GM12892 (cell line): ENCODE data around the gene SLC6A8.
"Not testable (repeated sequence)": the region's sequence is repeated elsewhere in the genome, so short reads cannot be mapped to it uniquely, and the experiment has no call there.

Experiments used
- DNase-seq: peaks from one replicate; pipeline ENCODE4 v3.0.0; 2011; ENCODE audit not compliant: insufficient read length
- FAIRE-seq: peaks from 2 replicates; lab custom pipeline; 2011; peaks lifted over from hg19 to GRCh38; lab: Jason Lieb, UNC
- POLR2A ChIP-seq: IDR thresholded peaks from 2 replicates; pipeline ENCODE4 v1.6.1; 2011; ENCODE audit warnings: low read depth, low read length, control low read depth
- POLR2AphosphoS5 ChIP-seq: IDR thresholded peaks from 2 replicates; pipeline ENCODE4 v1.6.1; 2011; ENCODE audit warnings: low read depth, low read length, control low read depth
- TAF1 ChIP-seq: IDR thresholded peaks from 2 replicates; pipeline ENCODE4 v1.6.1; 2011; ENCODE audit warnings: low read depth, mild to moderate bottlenecking, control low read depth, low read length, borderline replicate concordance

SLC6A8 gene

DNA sequence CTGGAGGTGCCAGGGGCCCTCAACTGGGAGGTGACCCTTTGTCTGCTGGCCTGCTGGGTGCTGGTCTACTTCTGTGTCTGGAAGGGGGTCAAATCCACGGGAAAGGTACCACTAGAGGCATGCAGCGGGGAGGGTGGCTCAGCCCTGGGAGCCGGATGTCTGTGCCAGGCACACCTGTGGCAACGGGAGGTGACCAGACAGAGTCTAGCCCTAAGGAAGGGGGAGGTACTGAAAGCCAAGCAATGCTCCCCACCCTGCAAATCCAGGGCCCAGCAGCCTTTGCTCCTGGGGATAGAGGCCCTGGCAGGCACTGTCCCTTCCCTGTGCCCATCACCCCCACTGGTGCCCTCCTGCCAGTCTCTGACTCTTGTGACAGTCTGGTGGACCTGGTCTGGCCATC lies 4.3 kb downstream of the SLC6A8 start:
- TF ChIP-seq POLR2A (no peak), POLR2AphosphoS5 (no peak), TAF1 (no peak)
- FAIRE-seq (no peak), DNase-seq (no peak)

DNA sequence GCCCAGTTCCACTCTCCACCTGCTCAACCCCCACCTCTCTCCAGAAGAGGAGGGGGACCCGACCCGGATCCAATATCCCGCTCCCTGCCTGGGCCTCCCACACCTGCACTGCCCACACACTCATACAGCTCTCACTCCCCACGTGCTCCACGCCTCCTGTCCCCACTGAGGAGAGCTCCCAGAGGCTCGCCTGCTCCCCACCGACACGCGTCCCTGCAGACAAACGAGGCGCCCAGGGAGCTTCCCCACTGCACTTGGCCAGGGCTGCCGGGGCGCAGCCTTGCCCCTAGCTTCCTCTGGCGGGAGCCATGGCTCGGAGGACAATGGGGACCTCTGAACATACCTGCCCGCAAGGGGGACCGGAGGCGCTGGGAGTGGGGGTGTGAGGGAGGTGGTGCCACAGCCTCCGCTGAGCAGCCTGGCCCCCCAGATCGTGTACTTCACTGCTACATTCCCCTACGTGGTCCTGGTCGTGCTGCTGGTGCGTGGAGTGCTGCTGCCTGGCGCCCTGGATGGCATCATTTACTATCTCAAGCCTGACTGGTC lies 5.0 kb downstream of the SLC6A8 start:
- TF ChIP-seq TAF1 = no peak
- TF ChIP-seq POLR2AphosphoS5 = no peak
- TF ChIP-seq POLR2A = no peak
- no peak for DNase-seq
- FAIRE-seq = no peak

DNA sequence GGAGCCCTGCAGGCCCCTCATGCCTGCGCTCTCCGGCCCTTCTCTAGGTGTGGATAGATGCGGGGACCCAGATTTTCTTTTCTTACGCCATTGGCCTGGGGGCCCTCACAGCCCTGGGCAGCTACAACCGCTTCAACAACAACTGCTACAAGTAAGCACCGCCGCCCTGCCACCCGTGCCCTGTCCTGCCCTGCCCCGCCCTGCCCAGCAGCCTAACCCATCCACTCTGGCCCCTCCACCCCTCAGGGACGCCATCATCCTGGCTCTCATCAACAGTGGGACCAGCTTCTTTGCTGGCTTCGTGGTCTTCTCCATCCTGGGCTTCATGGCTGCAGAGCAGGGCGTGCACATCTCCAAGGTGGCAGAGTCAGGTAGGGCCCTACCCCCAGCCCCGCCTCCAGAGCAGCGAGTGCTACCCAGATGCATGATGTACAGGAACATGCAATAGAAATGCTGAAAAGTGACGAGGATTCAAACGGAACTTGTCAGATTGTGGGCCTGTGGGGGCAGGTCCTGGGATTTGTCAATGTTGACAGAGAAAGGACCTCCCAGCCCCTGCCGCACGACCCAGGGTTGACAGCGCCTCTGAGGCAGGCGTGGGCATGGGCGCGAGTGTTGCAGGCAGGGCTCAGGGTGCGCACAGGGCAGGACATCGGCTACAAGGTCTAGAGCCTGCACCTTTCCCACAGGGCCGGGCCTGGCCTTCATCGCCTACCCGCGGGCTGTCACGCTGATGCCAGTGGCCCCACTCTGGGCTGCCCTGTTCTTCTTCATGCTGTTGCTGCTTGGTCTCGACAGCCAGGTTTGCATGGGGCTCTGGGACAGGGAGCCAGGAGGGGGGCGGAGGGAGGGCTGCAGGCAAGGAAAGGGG lies 5.7 kb downstream of the SLC6A8 start:
- no peak for FAIRE-seq

DNA sequence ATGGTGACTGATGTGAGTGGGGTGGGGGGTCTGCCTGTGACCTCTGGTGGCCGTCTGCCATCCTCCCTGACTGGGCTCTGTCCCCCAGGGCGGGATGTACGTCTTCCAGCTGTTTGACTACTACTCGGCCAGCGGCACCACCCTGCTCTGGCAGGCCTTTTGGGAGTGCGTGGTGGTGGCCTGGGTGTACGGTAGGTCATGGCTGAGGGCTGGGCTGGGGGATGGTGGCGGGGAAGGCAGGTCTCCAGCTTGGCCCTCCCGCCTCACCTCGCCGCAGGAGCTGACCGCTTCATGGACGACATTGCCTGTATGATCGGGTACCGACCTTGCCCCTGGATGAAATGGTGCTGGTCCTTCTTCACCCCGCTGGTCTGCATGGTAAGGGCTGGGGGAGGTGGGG lies 6.5 kb downstream of the SLC6A8 start:
- FAIRE-seq, DNase-seq: not testable (repeated sequence)

More for the DNA sequence above, 5.7 kb downstream of the SLC6A8 start:
- no peak for TF ChIP-seq POLR2AphosphoS5
- TF ChIP-seq POLR2A = no peak
- TF ChIP-seq TAF1 = no peak
- DNase-seq = no peak

DNA sequence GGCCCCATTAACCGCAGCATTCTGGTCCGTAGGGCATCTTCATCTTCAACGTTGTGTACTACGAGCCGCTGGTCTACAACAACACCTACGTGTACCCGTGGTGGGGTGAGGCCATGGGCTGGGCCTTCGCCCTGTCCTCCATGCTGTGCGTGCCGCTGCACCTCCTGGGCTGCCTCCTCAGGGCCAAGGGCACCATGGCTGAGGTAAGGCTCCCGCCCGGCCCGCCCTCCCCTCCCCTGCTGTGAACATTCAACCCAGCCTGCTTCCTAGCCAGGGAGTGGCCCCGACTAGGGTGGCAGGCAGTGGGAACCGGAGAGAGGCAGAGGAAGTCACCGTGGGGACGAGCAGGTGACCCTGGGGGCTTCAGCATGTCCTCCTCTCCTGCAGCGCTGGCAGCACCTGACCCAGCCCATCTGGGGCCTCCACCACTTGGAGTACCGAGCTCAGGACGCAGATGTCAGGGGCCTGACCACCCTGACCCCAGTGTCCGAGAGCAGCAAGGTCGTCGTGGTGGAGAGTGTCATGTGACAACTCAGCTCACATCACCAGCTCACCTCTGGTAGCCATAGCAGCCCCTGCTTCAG lies 7.1 kb downstream of the SLC6A8 start:
- no peak for DNase-seq
- TF ChIP-seq POLR2AphosphoS5 (no peak), POLR2A (no peak), TAF1 (no peak)
- no peak for FAIRE-seq

DNA sequence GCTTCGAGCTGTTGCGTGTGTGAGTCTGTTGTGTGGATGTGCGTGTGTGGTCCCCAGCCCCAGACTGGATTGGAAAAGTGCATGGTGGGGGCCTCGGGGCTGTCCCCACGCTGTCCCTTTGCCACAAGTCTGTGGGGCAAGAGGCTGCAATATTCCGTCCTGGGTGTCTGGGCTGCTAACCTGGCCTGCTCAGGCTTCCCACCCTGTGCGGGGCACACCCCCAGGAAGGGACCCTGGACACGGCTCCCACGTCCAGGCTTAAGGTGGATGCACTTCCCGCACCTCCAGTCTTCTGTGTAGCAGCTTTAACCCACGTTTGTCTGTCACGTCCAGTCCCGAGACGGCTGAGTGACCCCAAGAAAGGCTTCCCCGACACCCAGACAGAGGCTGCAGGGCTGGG lies 8.4 kb downstream of the SLC6A8 start:
- no peak for FAIRE-seq
- no peak for DNase-seq
- TF ChIP-seq POLR2AphosphoS5 = no peak
- no peak for TF ChIP-seq TAF1
- TF ChIP-seq POLR2A = no peak

DNA sequence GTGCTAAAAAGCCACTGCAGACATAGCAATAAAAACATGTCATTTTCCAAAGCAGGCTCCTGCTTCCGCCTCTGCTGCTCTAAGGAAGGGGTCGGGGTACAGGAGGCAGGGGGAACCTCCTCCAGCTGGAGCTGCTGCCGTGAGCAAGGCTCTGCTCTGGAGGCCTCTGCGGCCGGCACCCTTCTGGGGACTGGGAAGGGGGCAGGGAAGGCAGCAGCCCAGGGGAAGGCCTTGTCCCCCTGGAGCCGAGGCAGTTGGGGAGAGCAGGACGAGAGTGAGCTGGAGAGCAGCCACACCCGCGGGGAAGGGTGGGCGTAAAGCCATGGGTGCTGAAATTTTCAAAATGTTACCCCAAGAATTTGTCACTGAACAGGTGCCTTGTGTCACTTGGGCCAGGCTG lies 8.8 kb downstream of the SLC6A8 start:
- not testable (repeated sequence) for DNase-seq, FAIRE-seq

DNA sequence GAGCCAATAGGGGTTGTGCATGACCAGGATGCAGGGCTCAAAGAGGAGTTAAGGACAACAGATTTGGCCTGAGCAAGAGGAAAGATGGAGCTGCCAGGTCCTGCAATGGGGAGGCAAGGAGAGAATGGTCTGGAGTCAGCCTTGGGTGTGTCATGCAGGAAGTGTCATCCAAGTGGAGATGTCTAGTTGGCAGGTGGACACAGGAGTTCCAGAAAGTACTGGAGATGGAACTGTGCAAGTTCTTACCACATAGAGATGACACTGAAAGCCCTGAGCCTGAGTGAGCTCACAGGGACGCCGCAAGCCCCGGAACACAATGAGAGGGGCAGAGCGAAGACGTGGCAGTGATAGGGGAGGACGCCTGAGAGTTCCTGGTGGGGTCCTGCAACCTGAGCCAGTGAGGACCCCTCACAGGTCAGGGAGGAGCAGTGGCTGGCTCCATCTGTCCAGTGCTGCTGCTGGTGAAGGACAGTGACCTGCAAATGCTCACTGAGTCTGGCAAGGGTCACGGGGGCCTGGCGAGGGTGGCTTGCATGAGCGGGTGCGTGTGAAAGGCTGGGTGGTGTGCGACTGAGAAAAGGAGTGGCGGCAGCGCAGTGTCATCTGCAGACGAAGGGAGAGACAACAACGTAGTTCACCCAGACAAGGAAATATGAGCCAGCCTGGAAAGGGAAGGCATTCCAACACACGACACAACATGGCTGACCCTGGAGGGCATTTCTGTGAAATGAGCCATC lies 9.4 kb downstream of the SLC6A8 start:
- DNase-seq, FAIRE-seq: not testable (repeated sequence)

DNA sequence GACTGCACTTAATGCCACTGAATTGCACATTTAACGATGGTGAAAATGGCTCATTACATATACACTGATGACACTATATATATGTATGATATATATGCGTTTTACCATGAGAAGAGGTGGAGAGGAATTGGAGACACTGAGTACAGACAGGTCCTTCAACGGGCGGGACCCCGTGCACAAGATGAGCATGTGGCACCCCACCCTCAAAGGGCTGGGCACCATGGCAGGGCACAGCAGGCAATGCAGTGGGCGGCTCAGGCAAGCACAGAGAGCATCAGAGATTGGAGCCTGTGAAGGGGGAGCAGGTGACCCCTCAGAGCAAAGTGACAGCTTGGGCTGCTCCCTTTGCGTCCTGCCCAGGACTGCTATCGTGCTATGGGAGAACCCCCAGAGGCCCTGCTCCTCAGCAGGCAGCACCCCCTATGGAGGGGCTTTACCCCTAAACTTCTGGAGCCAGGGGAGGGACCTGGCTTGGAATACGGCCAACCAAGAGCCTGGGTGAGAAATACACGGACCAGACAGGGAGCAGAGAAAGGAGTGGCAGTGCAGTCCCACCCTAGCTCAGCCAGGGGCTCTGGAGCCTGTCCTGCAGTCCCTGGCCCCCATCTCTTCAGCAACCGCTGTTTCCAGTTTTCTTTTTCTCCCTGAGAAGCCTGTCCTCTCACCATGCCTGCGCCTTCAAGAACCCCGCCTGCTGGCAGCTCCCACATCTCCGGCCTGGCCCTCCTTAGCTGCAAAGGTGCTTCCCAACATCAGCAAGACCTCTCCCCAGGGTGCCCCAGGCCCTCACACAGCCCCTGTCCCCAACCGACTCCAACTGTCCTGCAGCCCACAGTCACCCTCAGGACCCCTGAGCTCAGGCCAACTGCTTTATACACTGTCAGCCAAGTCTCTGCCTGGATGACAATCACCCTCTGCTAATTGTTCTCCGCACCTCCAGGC lies 10.5 kb downstream of the SLC6A8 start:
- DNase-seq (no peak), FAIRE-seq (no peak)
- TF ChIP-seq POLR2AphosphoS5 = no peak
- TF ChIP-seq TAF1 = no peak
- no peak for TF ChIP-seq POLR2A

DNA sequence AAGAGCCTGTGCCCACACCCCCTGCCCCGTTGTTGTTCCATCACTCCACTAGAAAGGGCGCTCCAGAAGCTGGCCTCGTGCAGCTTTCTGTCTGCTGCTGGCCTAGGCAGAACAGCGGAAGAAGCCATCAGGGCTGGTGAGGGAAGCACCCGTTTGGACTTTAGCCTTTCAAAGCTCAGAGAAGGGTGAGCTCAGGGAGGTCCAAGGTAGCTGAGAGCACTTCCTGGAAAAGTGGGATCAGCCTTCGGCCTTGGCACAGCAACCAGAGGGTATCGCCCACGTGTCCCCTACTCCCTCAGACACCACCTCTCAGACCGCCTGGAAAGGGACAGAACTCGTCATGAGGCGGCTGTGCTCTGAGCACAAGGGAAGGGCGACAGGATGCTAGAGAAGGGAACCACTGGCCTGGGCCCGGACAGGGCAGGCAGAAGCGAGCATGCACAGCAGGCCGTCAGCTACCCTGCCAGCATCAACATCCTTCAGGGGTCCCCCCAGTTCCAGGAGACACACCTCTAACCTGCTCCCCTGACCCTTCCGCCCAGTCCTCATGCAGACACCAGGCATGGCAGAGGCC lies 11.6 kb downstream of the SLC6A8 start:
- DNase-seq, FAIRE-seq: not testable (repeated sequence)

DNA sequence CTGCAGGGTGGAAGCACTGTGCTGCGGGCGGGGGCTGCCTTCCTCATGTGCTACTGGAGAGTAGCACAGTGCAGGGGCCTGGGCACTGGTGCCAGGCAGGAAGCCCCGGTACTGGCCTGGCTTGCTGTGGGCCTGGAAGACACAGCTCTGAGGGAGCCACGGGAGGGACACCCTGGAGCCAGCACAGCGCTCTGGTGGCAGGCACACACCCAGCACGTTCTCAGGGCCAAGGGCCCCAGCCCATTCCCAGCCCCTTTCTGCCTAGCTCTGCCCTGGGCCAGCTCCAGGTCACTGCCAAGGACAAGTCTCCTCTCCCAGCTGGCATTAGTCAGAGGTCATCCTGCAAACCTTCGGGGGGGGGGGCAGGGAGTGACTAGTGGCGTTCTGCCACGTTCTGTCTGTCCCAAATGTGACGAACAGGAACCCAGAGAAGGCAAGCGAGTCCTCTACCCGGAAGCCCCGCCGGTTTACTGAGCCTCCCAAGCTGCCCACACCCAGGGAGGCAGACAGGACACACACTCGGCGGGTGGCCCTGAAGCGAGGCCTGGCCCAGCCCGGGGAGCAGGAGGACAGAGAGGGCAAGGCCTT lies 12.2 kb downstream of the SLC6A8 start:
- not testable (repeated sequence) for DNase-seq, FAIRE-seq
